ENCODE data around the gene HDLBP. TPM values are rescaled to one million over a fixed set of nuclear protein-coding genes. Genes with fewer than 3 reads are reported as not detected.
A peak's percentile ranks its signal among the peaks of the same experiment; 100 is the strongest.

HDLBP gene
- total and polyA plus RNA-seq, 2 of the 4 experiments (the other 2 are of a cell fraction) = 648 to 1,165 TPM

DNA sequence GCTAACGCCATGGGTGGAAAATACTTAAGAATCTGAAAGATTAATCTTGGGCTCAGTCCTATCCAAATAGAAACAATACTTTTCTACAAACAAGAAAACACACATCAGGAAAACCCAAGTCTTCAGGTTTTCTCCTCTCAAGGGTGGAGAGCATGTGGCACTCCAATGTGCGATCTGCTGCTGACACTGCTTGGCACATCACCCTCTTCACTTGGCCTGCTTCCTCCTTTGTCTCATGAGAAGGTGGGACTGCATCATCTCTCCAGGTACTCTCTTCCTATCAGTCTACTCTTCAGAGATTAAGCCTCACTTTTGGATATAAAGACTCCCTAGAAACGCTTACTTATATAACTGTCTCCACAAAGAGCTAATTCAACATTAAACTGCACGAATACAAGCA is 26.4 kb downstream of the HDLBP start:
- ChIA-PET CTCF (no interaction called here), POLR2A (ENCODE audit: unreplicated experiment) (no interaction called here)
- H2BK20ac ChIP-seq (ENCODE audit: low read depth, low read length) = no peak overlapping the region
- no peak overlapping the region for H4K5ac ChIP-seq (ENCODE audit: low read depth, low read length)
- H3K4me2 ChIP-seq (ENCODE audit: low read depth, low read length) = no peak overlapping the region
- dilution Hi-C loops (cut with HindIII; ENCODE audit: low sequenced_read_pairs, unreplicated experiment) = no loop called here
- intact Hi-C loops (cut with micrococcal nuclease) = no loop called here
- H3K4ac ChIP-seq (ENCODE audit: low read depth, low read length) = no peak overlapping the region
- H3K4me1 ChIP-seq (ENCODE audit: control insufficient read depth, insufficient read depth, low read length) = peaks cover 3% of the 10 kb centered on the region; the same call in 1 of the 2 replicates
- no peak overlapping the region for H3K18ac ChIP-seq (ENCODE audit: low read depth, low read length)
- no peak overlapping the region for H2AK9ac ChIP-seq (replicated peaks; ENCODE audit: low read depth, low read length, poor library complexity)
- no peak overlapping the region for H2BK15ac ChIP-seq (ENCODE audit: low read depth, low read length)
- TF ChIP-seq RAD21 (IDR thresholded peaks at IDR 0.05; ENCODE audit: low read length) (no peak), MXI1 (IDR thresholded peaks at IDR 0.05; ENCODE audit: borderline replicate concordance, low read depth, low read length) (no peak), CEBPB (IDR thresholded peaks at IDR 0.05; ENCODE audit: low read depth, low read length) (no peak), MAFK (IDR thresholded peaks at IDR 0.05; ENCODE audit: low read depth, low read length) (no peak), FOS (IDR thresholded peaks at IDR 0.05; ENCODE audit: low read depth, low read length) (no peak), CHD1 (IDR thresholded peaks at IDR 0.05; ENCODE audit: low read depth, low read length) (no peak), RFX5 (IDR thresholded peaks at IDR 0.05; ENCODE audit: low read depth, low read length) (no peak)
- TF ChIP-seq, protein P1, sequence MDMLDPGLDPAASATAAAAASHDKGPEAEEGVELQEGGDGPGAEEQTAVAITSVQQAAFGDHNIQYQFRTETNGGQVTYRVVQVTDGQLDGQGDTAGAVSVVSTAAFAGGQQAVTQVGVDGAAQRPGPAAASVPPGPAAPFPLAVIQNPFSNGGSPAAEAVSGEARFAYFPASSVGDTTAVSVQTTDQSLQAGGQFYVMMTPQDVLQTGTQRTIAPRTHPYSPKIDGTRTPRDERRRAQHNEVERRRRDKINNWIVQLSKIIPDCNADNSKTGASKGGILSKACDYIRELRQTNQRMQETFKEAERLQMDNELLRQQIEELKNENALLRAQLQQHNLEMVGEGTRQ (IDR thresholded peaks at IDR 0.05; ENCODE audit: low read depth, low read length) = no peak
- TF ChIP-seq, protein P2, sequence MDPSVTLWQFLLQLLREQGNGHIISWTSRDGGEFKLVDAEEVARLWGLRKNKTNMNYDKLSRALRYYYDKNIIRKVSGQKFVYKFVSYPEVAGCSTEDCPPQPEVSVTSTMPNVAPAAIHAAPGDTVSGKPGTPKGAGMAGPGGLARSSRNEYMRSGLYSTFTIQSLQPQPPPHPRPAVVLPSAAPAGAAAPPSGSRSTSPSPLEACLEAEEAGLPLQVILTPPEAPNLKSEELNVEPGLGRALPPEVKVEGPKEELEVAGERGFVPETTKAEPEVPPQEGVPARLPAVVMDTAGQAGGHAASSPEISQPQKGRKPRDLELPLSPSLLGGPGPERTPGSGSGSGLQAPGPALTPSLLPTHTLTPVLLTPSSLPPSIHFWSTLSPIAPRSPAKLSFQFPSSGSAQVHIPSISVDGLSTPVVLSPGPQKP (IDR thresholded peaks at IDR 0.05; ENCODE audit: borderline replicate concordance, low read depth, low read length) = no peak
- TF ChIP-seq, protein P3, sequence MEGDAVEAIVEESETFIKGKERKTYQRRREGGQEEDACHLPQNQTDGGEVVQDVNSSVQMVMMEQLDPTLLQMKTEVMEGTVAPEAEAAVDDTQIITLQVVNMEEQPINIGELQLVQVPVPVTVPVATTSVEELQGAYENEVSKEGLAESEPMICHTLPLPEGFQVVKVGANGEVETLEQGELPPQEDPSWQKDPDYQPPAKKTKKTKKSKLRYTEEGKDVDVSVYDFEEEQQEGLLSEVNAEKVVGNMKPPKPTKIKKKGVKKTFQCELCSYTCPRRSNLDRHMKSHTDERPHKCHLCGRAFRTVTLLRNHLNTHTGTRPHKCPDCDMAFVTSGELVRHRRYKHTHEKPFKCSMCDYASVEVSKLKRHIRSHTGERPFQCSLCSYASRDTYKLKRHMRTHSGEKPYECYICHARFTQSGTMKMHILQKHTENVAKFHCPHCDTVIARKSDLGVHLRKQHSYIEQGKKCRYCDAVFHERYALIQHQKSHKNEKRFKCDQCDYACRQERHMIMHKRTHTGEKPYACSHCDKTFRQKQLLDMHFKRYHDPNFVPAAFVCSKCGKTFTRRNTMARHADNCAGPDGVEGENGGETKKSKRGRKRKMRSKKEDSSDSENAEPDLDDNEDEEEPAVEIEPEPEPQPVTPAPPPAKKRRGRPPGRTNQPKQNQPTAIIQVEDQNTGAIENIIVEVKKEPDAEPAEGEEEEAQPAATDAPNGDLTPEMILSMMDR (conservative IDR thresholded peaks at IDR 0.05; ENCODE audit: low read depth, low read length) = no peak
- no peak overlapping the region for H2AFZ ChIP-seq (replicated peaks; ENCODE audit: low read length, poor library complexity)
- no peak overlapping the region for H4K8ac ChIP-seq (ENCODE audit: low read depth in 2 of 2, low read length in 2 of 2)
- H4K20me1 ChIP-seq (ENCODE audit: insufficient read depth, low read length) = peaks cover 78% of the 10 kb centered on the region
- ATAC-seq (ENCODE audit: low read depth) (no peak), DNase-seq (no peak)
- no peaks in the 10 kb centered on the region for H3K27me3 ChIP-seq (ENCODE audit: control insufficient read depth, insufficient read depth, low read length)
- no peak overlapping the region for H3K4me3 ChIP-seq (ENCODE audit: insufficient read depth, low read depth, low read length)
- no peak overlapping the region for H2BK120ac ChIP-seq (ENCODE audit: low read depth, low read length)
- H3K9me1 ChIP-seq (ENCODE audit: insufficient read depth, low read length) = peaks cover 36% of the 10 kb centered on the region
- WGBS, 2 experiments (ENCODE audit: extremely low coverage in 2 of 2, insufficient read length in 1 of 2) = no CpG with 5 or more reads among the region's 4 CpGs
- peaks cover 1% of the 10 kb centered on the region for H3K36me3 ChIP-seq (ENCODE audit: control insufficient read depth, insufficient read depth, low read length)
- no peak overlapping the region for H4K91ac ChIP-seq (ENCODE audit: insufficient read depth, low read depth, low read length)
- H3K14ac ChIP-seq (replicated peaks; ENCODE audit: low read depth, low read length) = no peak overlapping the region
- H3K79me1 ChIP-seq (ENCODE audit: low read depth in 1 of 2, low read length in 2 of 2) = peaks cover 36 to 88% of the 10 kb centered on the region in 2 experiments
- no TSS peak for BruUV-seq (replicated peaks)
- H3K56ac ChIP-seq (ENCODE audit: extremely low read depth, insufficient read depth, low read length) = no peak overlapping the region
- in situ Hi-C loops (cut with MboI; ENCODE audit: low sequenced_read_pairs) = no loop called here
- H3K9ac ChIP-seq (ENCODE audit: low read depth, low read length) = no peak overlapping the region
- H2BK5ac ChIP-seq (ENCODE audit: low read depth, low read length, poor library complexity, severe bottlenecking) = no peak overlapping the region
- no peaks in the 10 kb centered on the region for H3K9me3 ChIP-seq (ENCODE audit: control insufficient read depth, insufficient read depth, low read length)
- peak overlapping the region; percentile 69; the same call in 1 of the 2 replicates for H3K23ac ChIP-seq (ENCODE audit: low read depth, low read length)
- no peak overlapping the region for H3K27ac ChIP-seq (ENCODE audit: insufficient read depth, low read length)
- H2AK5ac ChIP-seq (ENCODE audit: low read depth, low read length) = no peak overlapping the region
